GM12878 (cell line): Measurements from ENCODE around the gene MEG3. TPM values are rescaled to one million over a fixed set of nuclear protein-coding genes. Genes with fewer than 3 reads are reported as not detected.

Source experiments
- ATAC-seq: fragments of 200-7000 bp; cut with Tn5 transposase; 3 replicates; pipeline ENCODE4 v1.9.1; 2020; ENCODE audit warnings: mild to moderate bottlenecking, moderate library complexity
- BruUV-seq: library from RNA; stranded (reverse); fragments of 400-500 nt; replicated peaks from 2 replicates; lab custom pipeline; 2021; lab: Mats Ljungman, UMichigan
- CTCF ChIA-PET: fragments of 300-600 bp; sonication (Branson Sonifier 250); formaldehyde crosslinking; extraction: SDS; loops from one replicate; lab custom pipeline; 2021; ENCODE audit warnings: inconsistent platforms; lab: Yijun Ruan, JAX
- POLR2A ChIA-PET: fragments of 350-600 bp; formaldehyde crosslinking; extraction: SDS; loops from one replicate; lab custom pipeline; 2021; ENCODE audit warnings: inconsistent platforms; lab: Charles Lee
- RAD21 ChIA-PET: fragments of 300-600 bp; sonication (Branson Sonifier 250); formaldehyde crosslinking; loops from one replicate; lab custom pipeline; 2023; ENCODE audit warnings: antibody characterized with exemption; ENCODE audit not compliant: unreplicated experiment; lab: Charles Lee
- SMC1A ChIA-PET: fragments of 300-600 bp; sonication (Branson Sonifier 250); formaldehyde crosslinking; loops from one replicate; lab custom pipeline; 2023; ENCODE audit not compliant: unreplicated experiment, uncharacterized antibody; lab: Charles Lee
- DNase-seq: peaks from one replicate; pipeline ENCODE4 v3.0.0-alpha.2; 2011; ENCODE audit warnings: low read depth, low spot score
- FAIRE-seq: peaks from 3 replicates; lab custom pipeline; 2011; peaks lifted over from hg19 to GRCh38; lab: Jason Lieb, UNC
- H2AFZ ChIP-seq: 2 replicates; pipeline ENCODE4 v1.6.0; 2011; ENCODE audit warnings: low read depth, low read length, control low read depth; ENCODE audit not compliant: control insufficient read depth
- H3K27ac ChIP-seq: 2 replicates; pipeline ENCODE4 v1.5.1; 2011; ENCODE audit warnings: control low read depth; ENCODE audit not compliant: control insufficient read depth, insufficient read depth
- H3K27me3 ChIP-seq, 2 experiments: replicated peaks in 1 of 2; 2 replicates each; pipeline versions ENCODE4 v1.6.0 to v1.6.1; 2011; ENCODE audit warnings: low read length in 1 of 2; ENCODE audit not compliant: control insufficient read depth in 2 of 2, insufficient read depth in 2 of 2
- H3K36me3 ChIP-seq, 2 experiments: 2 replicates each; pipeline ENCODE4 v1.5.1; 2011; ENCODE audit warnings: low read length in 1 of 2; ENCODE audit not compliant: control insufficient read depth in 2 of 2, insufficient read depth in 2 of 2
- H3K4me1 ChIP-seq: 2 replicates; pipeline ENCODE4 v1.6.1; 2011; ENCODE audit warnings: mild to moderate bottlenecking, low read length, moderate library complexity, mixed read lengths; ENCODE audit not compliant: control insufficient read depth, insufficient read depth
- H3K4me2 ChIP-seq: 2 replicates; pipeline ENCODE4 v1.6.0; 2011; ENCODE audit warnings: control low read depth; ENCODE audit not compliant: control insufficient read depth, insufficient read depth
- H3K4me3 ChIP-seq: fragments of 200-600 bp; sonication (generic); 2 replicates; pipeline ENCODE4 v1.5.1; 2016
- H3K79me2 ChIP-seq: 2 replicates; pipeline ENCODE4 v1.6.0; 2011; ENCODE audit warnings: low read length; ENCODE audit not compliant: control insufficient read depth, insufficient read depth
- H3K9ac ChIP-seq: 2 replicates; pipeline ENCODE4 v1.8.0; 2011; ENCODE audit warnings: low read length, control low read depth, mixed read lengths; ENCODE audit not compliant: control insufficient read depth, insufficient read depth
- H3K9me3 ChIP-seq: replicated peaks from 3 replicates; pipeline ENCODE4 v1.5.1; 2011; ENCODE audit warnings: mild to moderate bottlenecking, low read length; ENCODE audit not compliant: control insufficient read depth, insufficient read depth
- H4K20me1 ChIP-seq: 2 replicates; pipeline ENCODE4 v1.6.0; 2011; ENCODE audit not compliant: control insufficient read depth, insufficient read depth
- CHD1 ChIP-seq: IDR thresholded peaks from 2 replicates; pipeline ENCODE4 v1.6.1; 2012; ENCODE audit warnings: low read depth, low read length, improper control_type of control experiment
- CHD2 ChIP-seq: IDR thresholded peaks from 2 replicates; pipeline ENCODE4 v1.6.1; 2011; ENCODE audit warnings: low read depth, low read length, improper control_type of control experiment, borderline replicate concordance
- EP300 ChIP-seq, 2 experiments: fragments of 150-350 bp in 1 of 2; IDR thresholded peaks; 2 replicates each; pipeline ENCODE4 v1.6.1; 2011 to 2012; ENCODE audit warnings: low read depth in 2 of 2, low read length in 2 of 2, borderline replicate concordance in 1 of 2, improper control_type of control experiment in 1 of 2, inconsistent platforms in 1 of 2; ENCODE audit not compliant: control insufficient read depth in 1 of 2
- ESRRA ChIP-seq: IDR thresholded peaks from 2 replicates; pipeline ENCODE4 v1.6.1; 2012; ENCODE audit warnings: mild to moderate bottlenecking, low read length, improper control_type of control experiment
- MEF2A ChIP-seq: IDR thresholded peaks from 2 replicates; pipeline ENCODE4 v1.6.1; 2011; ENCODE audit warnings: low read depth, mild to moderate bottlenecking, low read length, moderate library complexity; ENCODE audit not compliant: insufficient read depth
- MTA3 ChIP-seq: IDR thresholded peaks from 2 replicates; pipeline ENCODE4 v1.6.1; 2012; ENCODE audit warnings: low read length, inconsistent platforms, borderline replicate concordance
- POLR2A ChIP-seq: IDR thresholded peaks from 2 replicates; pipeline ENCODE4 v1.6.1; 2011; ENCODE audit warnings: low read depth, mild to moderate bottlenecking, low read length
- RB1 ChIP-seq: fragments of 450-650 bp; formaldehyde crosslinking; IDR thresholded peaks from 2 replicates; pipeline ENCODE4 v1.6.1; 2017; ENCODE audit warnings: mild to moderate bottlenecking, borderline replicate concordance
- SIN3A ChIP-seq: IDR thresholded peaks from 2 replicates; pipeline ENCODE4 v1.6.1; 2012; ENCODE audit warnings: low read depth, low read length, improper control_type of control experiment
- WGBS: methylation state at CpG from one replicate; pipeline ENCODE4 v1.1.6; 2016; ENCODE audit warnings: low lambda C conversion rate; ENCODE audit not compliant: insufficient replicate concordance, insufficient coverage; ENCODE audit errors: missing lambda C conversion rate; 5-methylcytosine and 5-hydroxymethylcytosine counted together
- in situ Hi-C: fragments of 300-500 bp; cut with MboI; formaldehyde crosslinking; loops from 9 replicates; pipeline ENCODE4 v1.14.3; 2018; ENCODE audit warnings: mixed read lengths
- intact Hi-C: fragments of 100-400 bp; cut with micrococcal nuclease; formaldehyde crosslinking; loops from one replicate; pipeline ENCODE4 v1.14.2; 2022; ENCODE audit not compliant: unreplicated experiment
- polyA plus RNA-seq, 11 experiments: library from polyadenylated mRNA; depleted of rRNA in 4 of 11; unstranded in 6 of 11; stranded (reverse) in 5 of 11; fragments of >200 nt; fragmentation: Nextera tagmentation in 4 of 11; fragmentation: Illumina TruSeq in 1 of 11; extraction: Ambion mirVana in 4 of 11; extraction: Trizol in 1 of 11; gene quantifications; 1 replicate in 1 of 11; 2 replicates in 10 of 11; pipeline versions ENCODE4 v1.2.1 to v1.2.3, GENCODE V29; 2011 to 2016; ENCODE audit warnings: inconsistent platforms in 2 of 11, missing spikeins in 2 of 11, low read depth in 1 of 11
- total RNA-seq, 4 experiments: library from RNA; depleted of rRNA in 3 of 4; stranded (reverse); fragments of >200 nt in 3 of 4; fragmentation: Illumina TruSeq in 1 of 4; extraction: Trizol in 1 of 4; gene quantifications; 2 replicates each; pipeline versions ENCODE4 v1.2.1 to v1.2.3, GENCODE V29; 2013 to 2021
- TF ChIP-seq, protein P1 (sequence below): fragments of 450-650 bp; IDR thresholded peaks from 2 replicates; pipeline ENCODE4 v1.6.1; 2017; ENCODE audit warnings: borderline replicate concordance
- TF ChIP-seq, protein P2 (sequence below): IDR thresholded peaks from 2 replicates; pipeline ENCODE4 v1.6.1; 2011; ENCODE audit warnings: low read depth, mild to moderate bottlenecking, low read length, moderate library complexity, borderline replicate concordance; ENCODE audit errors: extremely low read depth
- TF ChIP-seq, protein P3 (sequence below): fragments of 450-650 bp; IDR thresholded peaks from 2 replicates; pipeline ENCODE4 v1.6.1; 2017; ENCODE audit warnings: antibody characterized with exemption, mild to moderate bottlenecking, moderate library complexity

The MEG3 gene
- total and polyA plus RNA-seq, 10 of the 15 experiments (the other 5 are each of a cell fraction or from before 2014, with no cell fraction given): 0.03 to 2.9 (median 0.95) TPM; not detected in 7

DNA sequence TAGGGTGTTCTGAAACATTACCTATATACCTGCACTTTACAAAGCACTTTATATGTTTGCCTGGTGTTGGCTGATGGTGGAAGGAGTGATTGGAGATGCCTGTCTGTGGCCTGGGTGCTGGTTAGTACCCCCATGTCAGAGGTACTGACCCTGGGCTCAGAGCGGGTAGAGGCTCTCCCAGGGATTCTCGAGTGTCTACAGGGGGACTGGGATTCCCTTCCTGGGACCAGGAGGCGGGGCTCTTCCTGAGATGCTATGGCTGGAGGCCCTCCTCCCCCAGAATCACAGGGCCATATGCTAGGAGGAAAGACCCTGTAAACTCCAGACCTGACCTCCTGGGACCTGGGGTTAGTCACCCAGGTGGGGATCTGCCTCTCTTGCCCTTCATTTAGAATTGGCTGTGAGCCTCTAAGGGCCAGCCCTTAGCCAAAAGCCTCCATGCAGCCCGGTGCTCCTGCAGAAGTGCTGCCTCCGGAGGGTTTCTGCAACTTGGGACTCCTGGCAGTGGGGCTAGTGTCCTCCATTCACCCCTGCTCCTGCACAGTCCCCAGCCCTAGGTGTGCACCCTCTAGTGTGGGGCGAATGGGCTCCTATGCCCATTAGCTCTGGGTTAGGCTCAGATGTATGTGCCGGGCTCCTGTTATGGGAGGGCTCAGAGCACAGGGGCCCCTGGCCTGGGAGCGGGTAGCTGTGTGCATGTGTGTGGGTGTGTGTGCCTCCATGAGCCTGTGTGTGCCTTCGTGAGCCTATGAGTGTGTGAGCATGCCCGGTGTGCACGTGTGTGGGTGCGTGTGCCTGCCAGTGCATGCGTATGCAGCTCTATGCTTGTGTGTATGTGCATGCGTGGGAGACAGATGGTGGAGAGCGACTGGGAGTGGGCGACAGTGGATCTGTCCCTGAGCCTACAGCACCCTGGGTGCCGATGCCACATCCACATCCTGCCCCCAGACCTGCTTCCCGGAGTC is 41.0 kb downstream of the MEG3 start:
- no peak overlapping the region for H3K4me3 ChIP-seq
- in situ Hi-C loops (no loop called here), intact Hi-C loops (no loop called here)
- H3K27me3 ChIP-seq: no peaks in the 10 kb centered on the region
- CTCF ChIA-PET: no interaction called here
- POLR2A ChIA-PET: no interaction called here
- no peak for ATAC-seq
- no peak overlapping the region for H3K9ac ChIP-seq
- no peaks in the 10 kb centered on the region for H4K20me1 ChIP-seq
- DNase-seq: no peak
- SMC1A ChIA-PET: no interaction called here
- WGBS: 36% methylated on average over 18 of the region's 18 CpGs
- RAD21 ChIA-PET: no interaction called here
- H3K79me2 ChIP-seq: no peaks in the 10 kb centered on the region
- H3K4me1 ChIP-seq: no peaks in the 10 kb centered on the region
- TF ChIP-seq, protein P1, sequence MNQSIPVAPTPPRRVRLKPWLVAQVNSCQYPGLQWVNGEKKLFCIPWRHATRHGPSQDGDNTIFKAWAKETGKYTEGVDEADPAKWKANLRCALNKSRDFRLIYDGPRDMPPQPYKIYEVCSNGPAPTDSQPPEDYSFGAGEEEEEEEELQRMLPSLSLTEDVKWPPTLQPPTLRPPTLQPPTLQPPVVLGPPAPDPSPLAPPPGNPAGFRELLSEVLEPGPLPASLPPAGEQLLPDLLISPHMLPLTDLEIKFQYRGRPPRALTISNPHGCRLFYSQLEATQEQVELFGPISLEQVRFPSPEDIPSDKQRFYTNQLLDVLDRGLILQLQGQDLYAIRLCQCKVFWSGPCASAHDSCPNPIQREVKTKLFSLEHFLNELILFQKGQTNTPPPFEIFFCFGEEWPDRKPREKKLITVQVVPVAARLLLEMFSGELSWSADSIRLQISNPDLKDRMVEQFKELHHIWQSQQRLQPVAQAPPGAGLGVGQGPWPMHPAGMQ: no peak
- no peak for TF ChIP-seq MEF2A
- TF ChIP-seq SIN3A: no peak
- TF ChIP-seq, protein P2, sequence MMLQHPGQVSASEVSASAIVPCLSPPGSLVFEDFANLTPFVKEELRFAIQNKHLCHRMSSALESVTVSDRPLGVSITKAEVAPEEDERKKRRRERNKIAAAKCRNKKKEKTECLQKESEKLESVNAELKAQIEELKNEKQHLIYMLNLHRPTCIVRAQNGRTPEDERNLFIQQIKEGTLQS: no peak
- TF ChIP-seq, protein P3, sequence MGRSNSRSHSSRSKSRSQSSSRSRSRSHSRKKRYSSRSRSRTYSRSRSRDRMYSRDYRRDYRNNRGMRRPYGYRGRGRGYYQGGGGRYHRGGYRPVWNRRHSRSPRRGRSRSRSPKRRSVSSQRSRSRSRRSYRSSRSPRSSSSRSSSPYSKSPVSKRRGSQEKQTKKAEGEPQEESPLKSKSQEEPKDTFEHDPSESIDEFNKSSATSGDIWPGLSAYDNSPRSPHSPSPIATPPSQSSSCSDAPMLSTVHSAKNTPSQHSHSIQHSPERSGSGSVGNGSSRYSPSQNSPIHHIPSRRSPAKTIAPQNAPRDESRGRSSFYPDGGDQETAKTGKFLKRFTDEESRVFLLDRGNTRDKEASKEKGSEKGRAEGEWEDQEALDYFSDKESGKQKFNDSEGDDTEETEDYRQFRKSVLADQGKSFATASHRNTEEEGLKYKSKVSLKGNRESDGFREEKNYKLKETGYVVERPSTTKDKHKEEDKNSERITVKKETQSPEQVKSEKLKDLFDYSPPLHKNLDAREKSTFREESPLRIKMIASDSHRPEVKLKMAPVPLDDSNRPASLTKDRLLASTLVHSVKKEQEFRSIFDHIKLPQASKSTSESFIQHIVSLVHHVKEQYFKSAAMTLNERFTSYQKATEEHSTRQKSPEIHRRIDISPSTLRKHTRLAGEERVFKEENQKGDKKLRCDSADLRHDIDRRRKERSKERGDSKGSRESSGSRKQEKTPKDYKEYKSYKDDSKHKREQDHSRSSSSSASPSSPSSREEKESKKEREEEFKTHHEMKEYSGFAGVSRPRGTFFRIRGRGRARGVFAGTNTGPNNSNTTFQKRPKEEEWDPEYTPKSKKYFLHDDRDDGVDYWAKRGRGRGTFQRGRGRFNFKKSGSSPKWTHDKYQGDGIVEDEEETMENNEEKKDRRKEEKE: no peak
- no peak for TF ChIP-seq CHD1
- no peak for TF ChIP-seq CHD2
- no peak for TF ChIP-seq RB1
- no peak for TF ChIP-seq ESRRA
- no peak for TF ChIP-seq POLR2A
- TF ChIP-seq EP300 (IDR thresholded peaks at IDR 0.05; ENCODE audit: borderline replicate concordance in 1 of 2, control insufficient read depth in 1 of 2, low read depth in 2 of 2, low read length in 2 of 2): no peak
- TF ChIP-seq MTA3: no peak
- no peaks in the 10 kb centered on the region for H3K36me3 ChIP-seq
- no peaks in the 10 kb centered on the region for H3K9me3 ChIP-seq
- H3K4me2 ChIP-seq: no peak overlapping the region
- no TSS peak for BruUV-seq
- H3K27ac ChIP-seq: no peak overlapping the region
- H2AFZ ChIP-seq: no peak overlapping the region
- FAIRE-seq: no peak
